ENCODE measurements around the gene ARMH4.
A peak's percentile ranks its signal among the peaks of the same experiment; 100 is the strongest.

ARMH4 gene

GRCh38 chr14:58096731-58097130 is 55.3 kb downstream of the ARMH4 start:
- DNase-seq: no peak

DNA sequence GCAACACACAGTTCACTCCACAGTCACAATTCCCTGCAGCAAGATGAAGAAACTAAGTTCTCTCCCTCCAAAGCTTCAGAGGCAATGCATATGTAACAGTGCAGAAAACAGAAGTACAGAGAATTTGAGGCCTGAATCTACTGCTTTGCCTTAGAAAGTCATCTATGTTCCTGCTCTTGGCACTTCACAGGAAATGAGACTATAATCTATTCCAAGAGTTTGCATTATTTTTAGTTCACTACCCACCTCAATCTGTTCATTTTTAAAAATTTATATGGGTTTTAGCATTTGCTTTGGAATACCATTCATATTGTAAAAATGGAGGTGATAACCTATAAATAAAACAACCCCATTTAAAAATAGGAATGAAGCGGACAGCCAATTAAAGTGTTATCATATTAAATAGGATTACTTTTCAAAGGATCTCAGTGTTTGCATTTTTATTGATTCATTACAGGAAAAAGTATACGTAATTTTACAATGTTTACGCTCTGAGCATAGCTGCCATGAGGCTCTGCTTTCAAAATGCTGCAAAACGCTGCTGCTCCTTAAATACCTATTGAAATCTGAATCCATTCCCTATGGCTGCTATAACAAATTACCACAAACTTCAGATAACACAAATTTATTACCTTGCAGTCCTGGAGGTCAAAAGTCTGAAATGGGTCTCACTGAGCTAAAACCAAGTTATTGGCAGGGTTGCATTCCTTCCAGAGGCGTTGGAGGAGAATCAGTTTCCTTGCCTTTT is 60.0 kb downstream of the ARMH4 start:
- DNase-seq: no peak

DNA sequence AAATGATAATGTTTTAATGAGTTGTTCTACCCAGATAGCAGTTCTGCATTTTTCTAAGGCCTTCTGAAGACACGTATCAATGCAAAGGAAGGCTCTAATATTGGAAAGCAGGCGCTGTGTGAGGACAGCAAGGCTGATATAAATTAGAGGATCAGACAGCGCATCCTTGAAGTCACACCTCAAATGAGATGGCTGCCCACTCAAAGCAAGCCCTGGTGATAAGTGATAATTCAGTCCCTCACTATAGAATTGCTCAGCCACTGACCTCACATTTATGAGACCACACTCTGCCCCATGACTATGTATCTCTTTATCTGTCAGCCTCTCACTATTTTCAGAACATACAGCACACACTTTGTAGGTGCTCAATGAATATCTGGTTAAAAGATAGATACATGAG is 62.4 kb downstream of the ARMH4 start:
- DNase-seq: no peak

GRCh38 chr14:58088961-58089360 is 63.1 kb downstream of the ARMH4 start:
- DNase-seq: no peak

GRCh38 chr14:58085877-58086276 is 66.1 kb downstream of the ARMH4 start:
- no peak for DNase-seq

GRCh38 chr14:58082491-58083098 is 69.4 kb downstream of the ARMH4 start:
- DNase-seq: no peak

DNA sequence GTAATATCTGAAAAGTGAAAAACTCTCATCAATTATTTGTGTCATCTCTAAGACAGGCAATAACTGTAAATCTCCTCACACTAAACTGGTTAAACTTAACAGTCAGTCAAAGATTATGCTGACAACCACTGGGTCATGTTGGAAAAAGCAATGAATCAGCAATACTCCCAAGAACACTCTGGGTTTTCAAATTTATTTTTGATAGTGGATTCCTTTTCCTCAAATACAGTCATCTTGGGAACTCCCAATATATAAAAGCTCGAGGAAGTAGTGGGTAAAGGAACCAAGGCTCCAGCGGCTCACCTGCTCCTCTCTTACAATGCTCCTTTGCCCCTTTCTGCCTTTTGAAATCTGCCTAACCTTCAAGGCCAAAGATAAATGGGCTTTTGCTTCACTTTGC is 70.0 kb downstream of the ARMH4 start:
- no peak for DNase-seq

DNA sequence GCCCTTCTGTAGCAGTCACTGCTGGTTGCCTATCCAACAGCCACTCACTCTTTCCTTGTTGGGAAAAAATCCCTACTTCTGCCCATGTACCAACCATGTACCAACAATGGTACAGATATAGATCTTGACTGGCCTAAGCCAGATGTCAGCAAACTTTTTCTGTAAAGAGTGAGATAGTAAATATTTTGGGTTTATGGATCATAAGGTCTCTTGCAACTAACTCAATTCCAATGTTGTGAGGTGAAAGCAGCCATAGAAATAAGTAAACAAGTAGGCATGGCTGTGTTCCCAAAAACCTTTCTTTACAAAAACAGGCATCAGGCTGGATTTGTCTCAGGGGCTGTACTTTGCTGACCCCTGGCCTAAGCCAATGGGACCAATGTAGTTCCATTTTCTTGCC is 73.5 kb downstream of the ARMH4 start:
- no peak for DNase-seq

GRCh38 chr14:58078068-58078467 is 73.9 kb downstream of the ARMH4 start:
- DNase-seq: no peak

DNA sequence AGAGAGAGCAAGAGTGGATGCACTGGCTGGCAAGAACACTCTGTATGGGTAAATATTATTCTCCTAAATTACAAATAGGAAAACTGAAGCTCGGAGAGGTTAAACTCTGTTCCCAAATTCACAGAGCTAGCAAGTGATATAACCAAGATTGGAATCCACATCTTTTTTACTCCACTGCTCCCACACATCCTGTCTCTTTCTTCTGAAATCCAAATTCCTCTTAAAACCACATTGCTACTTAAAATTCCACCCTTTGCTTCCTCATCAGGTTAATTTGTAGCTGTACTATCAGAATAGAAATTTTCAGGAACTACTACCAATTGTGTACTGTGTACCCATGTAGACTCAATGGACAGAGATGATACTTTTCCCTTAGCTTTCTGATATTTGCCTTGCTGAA is 74.4 kb downstream of the ARMH4 start:
- no peak for DNase-seq

DNA sequence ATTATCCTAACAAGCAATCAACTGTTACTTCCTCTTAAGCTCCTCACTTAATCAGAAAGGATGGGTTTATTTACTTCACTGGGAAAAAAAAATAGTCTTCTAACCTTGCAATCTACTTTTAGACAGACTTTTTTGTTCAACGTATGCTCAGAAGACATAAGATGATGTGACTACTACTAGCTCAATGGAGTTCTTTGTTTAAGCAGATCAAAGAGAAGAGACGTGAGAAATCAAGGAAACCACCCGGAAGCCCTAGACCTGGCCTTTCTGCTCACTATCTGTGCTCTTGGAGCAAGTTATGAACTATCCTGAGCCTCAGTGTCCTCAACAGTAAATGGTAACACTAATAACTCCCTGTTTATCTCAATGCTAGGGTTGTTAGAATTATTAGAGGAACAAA is 78.5 kb downstream of the ARMH4 start:
- no peak for DNase-seq

DNA sequence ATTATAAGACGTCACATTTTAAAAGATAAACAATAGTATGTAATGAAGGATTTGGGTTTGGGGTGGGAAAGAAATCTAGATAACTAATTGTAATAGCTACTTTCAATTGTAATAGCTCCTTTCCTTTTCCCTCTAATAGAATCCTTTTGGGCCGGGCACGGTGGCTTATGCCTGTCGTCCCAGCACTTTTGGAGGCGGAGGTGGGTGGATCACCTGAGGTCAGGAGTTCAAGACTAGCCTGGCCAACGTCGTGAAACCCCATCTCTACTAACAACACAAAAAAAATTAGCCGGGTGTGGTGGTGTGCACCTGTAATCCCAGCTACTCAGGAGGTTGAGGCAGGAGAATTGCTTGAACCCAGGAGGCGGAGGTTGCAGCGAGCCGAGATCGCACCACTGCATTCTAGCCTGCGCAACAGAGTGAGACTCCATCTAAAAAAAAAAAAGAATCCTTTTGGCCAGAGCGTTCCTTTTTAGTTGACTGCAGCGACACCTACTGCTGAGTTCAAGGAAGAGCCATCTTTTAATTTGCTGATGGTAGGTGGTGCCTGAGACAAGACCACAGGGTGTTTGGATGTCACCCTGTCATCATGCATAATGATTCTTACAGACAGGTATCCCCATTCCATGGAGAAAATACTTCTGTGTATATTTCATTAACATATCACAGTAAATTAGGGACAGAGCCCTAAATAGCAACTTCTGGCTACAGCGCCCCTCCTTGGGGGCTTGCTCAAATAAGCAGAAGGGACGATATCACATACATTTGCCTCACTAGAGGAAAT is 79.5 kb downstream of the ARMH4 start:
- DNase-seq: peak; percentile 67

DNA sequence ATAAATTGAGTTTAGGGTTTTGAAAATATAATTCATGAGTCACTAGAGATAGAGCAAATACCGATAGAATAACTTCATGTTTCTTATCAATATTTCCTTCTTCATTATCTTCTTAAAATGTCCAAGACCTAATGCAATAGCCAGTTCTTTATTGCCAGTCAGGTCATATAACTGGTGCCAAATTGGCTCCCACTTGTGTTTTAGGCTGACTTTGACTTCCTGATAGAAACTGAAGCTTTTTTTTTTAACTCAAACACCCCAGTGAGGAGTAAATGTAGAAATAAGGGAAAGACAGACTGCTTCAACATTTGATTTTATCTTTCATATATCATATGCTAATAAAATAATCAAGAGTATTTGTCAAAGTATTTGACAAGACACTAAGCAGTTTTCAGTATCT is 80.7 kb downstream of the ARMH4 start:
- no peak for DNase-seq

GRCh38 chr14:58068306-58068705 is 83.7 kb downstream of the ARMH4 start:
- no peak for DNase-seq

DNA sequence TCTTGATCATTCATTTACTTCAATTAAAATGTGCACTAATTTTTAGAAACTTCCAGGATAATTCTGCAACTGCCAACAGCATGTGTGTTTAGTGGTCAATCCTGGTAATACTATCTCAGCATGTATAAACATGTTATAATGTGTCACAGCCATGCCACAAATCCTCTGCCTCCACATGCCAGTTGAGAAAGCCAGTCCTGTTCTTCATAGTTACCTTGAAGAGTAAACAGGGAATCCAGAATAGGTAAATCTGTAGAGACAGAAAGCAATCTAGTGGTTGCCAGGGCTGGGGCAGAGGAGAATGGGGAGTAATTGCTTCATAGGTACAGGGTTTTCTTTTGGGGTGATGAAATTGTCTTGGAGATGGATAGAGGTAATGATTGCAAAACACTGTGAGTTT is 85.9 kb downstream of the ARMH4 start:
- no peak for DNase-seq

DNA sequence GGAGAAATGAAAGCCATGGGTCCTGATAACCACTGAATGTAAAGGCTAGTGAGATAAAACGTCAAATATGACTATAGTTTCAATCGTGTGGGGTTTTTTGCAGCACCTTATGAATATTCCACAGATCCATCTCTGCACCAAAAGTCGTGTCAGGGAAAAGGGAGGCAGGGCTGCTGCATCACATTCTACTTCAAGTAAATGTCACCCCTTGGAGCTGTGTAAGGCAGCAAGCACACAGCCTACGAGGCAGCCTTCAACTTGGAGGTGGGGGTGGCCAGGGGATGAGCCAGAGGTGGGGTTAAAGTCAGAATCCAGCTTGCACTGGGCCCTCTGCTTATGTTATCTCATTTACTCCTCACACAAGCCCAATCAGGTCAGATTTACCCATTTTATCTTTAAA is 90.4 kb downstream of the ARMH4 start:
- DNase-seq: no peak

DNA sequence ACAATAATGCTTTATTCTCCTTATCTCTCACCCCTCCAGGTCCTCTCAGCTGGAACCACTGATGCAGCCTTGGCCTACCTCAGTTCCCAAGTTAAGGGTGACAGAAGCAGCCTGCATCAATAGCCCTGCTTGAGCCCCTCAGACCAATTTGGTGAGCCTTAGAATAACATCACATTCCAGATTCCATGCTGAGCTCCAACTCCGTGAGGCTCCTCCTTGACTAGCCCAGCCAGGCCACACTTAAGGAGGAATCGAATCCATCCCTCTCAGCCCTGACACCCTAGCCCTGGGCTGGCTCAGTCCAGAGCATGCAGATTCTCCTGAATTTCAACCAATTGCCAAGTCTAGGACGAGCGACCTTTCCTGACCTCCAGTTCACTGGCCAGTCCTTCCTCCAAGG is 91.1 kb downstream of the ARMH4 start:
- DNase-seq: no peak

DNA sequence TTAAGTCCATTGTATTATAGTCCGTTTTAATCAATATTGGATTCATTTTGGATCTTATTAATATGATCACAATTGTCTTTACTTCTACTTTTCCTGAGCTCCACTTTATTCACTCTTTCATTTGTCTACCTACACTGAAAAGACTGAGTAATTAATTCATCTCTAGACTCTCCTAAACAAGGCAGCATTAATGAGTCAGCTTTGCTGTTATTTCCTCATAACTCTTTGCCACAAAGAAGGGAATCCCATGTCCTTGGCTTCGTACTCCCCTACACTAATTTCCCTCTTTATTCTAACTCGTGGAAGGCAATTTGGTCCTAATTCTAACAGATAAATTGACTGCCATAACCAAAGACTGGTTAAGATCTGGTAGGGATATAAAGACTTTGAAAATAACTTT is 91.9 kb downstream of the ARMH4 start:
- DNase-seq: no peak

DNA sequence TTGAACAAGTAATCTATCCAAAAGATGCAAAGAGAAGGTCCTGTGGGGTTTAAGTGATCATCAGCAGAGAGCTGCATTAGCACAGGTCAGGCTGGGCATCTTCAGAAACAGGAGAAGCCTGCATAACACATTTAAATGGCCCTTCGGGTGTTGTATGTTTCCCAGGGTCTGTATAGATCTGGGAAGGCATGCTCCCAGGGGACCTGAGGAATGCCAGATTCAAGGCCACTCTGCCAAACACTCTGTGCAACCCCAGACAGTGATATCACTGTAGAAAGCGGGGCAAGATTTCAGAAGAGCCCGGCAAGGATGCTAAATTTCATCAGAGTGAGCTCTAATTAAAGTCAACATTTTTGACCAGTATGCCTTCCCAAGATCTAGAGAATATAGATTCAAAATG is 92.9 kb downstream of the ARMH4 start:
- no peak for DNase-seq

- no peak for DNase-seq
Observed at GRCh38 chr14:58055497-58056010, 96.5 kb downstream of the ARMH4 start.

DNA sequence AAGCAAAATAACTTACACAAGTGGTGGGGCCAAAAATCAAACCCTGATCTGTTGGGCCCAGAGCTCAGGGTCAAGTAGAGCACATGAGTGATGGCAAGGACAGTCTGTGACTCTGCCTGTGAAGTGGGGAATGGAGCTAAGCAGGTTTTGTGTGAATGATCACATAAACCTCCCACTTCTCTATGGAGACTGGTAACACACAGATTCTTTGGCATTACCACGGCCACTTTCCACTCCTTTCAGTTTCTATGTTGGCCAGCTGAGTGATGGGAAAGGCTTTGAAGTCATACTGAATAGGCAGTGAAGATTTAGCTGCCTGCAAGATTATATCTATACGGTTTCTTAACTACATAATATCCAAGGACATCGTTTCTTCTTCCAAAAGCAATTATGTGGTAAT is 97.9 kb downstream of the ARMH4 start:
- no peak for DNase-seq

- DNase-seq: no peak
Observed at GRCh38 chr14:58048219-58048618, 103.8 kb downstream of the ARMH4 start.

GRCh38 chr14:58027904-58028303 is 124.1 kb downstream of the ARMH4 start:
- no peak for DNase-seq

- no peak for DNase-seq
Observed at GRCh38 chr14:58026967-58027366, 125.0 kb downstream of the ARMH4 start.

All from NCI-H2029 (cell line).